ENCODE data around the gene CAPS2.

DNA sequence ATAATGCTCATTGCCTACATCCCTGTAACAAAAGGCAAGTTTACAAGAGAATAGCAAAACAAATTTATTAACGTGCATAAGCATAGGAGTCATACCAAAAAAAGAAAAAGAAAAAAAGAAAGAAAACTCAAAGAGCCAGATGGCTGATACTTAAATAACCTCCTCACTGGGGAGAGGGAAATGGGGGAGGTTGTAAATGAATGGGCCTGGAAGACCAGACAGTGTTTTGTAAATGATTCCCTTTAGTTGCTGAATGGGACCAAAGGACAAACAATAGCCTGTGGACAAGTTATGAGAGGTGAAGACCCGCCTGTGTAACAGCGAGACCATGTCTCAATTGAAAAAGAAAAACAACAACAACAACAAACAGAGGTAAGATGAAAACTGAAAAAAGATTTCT is 35.3 kb downstream of the CAPS2 start:
- TF ChIP-seq, protein P1, sequence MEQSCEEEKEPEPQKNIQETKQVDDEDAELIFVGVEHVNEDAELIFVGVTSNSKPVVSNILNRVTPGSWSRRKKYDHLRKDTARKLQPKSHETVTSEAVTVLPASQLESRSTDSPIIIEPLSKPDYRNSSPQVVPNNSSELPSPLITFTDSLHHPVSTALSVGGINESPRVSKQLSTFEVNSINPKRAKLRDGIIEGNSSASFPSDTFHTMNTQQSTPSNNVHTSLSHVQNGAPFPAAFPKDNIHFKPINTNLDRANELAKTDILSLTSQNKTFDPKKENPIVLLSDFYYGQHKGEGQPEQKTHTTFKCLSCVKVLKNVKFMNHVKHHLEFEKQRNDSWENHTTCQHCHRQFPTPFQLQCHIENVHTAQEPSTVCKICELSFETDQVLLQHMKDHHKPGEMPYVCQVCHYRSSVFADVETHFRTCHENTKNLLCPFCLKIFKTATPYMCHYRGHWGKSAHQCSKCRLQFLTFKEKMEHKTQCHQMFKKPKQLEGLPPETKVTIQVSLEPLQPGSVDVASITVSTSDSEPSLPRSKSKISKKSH (CRISPR knock-in tag; IDR thresholded peaks at IDR 0.05) = no peak
- TF ChIP-seq ZNF561 (CRISPR knock-in tag; conservative IDR thresholded peaks at IDR 0.05) (no peak), MEF2A (IDR thresholded peaks at IDR 0.05; ENCODE audit: control insufficient read depth, low read depth, low read length) (no peak), POLR2A (conservative IDR thresholded peaks at IDR 0.05) (no peak), RBM15 (IDR thresholded peaks at IDR 0.05; ENCODE audit: insufficient read depth, low read length) (no peak), ZSCAN29 (IDR thresholded peaks at IDR 0.05) (no peak), GABPA (tag; conservative IDR thresholded peaks at IDR 0.05; ENCODE audit: low read depth) (no peak), SP1 (CRISPR knock-in tag; IDR thresholded peaks at IDR 0.05) (no peak)
